K562 (cell line): ENCODE results near the gene NAXE. TPM values are rescaled to one million over a fixed set of nuclear protein-coding genes. Genes with fewer than 3 reads are reported as not detected.

ENCODE experiments used
- ATAC-seq: fragments of 200-7000 bp; cut with Tn5 transposase; 3 replicates; pipeline ENCODE4 v1.9.1; 2020; ENCODE audit warnings: moderate library complexity
- Bru-seq: library from RNA; stranded (reverse); fragments of 400-500 nt; gene quantifications from one replicate; lab custom pipeline; 2021; lab: Mats Ljungman, UMichigan
- BruChase-seq, 2 experiments: library from RNA; stranded (reverse); fragments of 400-500 nt; gene quantifications; one replicate each; lab custom pipeline; 2021; lab: Mats Ljungman, UMichigan
- BruUV-seq: library from RNA; stranded (reverse); fragments of 400-500 nt; replicated peaks from 2 replicates; lab custom pipeline; 2021; lab: Mats Ljungman, UMichigan
- CTCF ChIA-PET: fragments of 300-600 bp; formaldehyde crosslinking; extraction: SDS; loops from one replicate; lab custom pipeline; 2021; ENCODE audit warnings: low intra/inter-chr PET ratio; lab: Yijun Ruan, JAX
- POLR2A ChIA-PET: fragments of 300-600, 350-650 bp; sonication (Branson Sonifier 250); formaldehyde crosslinking; extraction: SDS; loops from one replicate; lab custom pipeline; 2021; ENCODE audit warnings: antibody characterized with exemption, inconsistent platforms; lab: Yijun Ruan, JAX
- DNase-seq, 4 experiments: peaks; one replicate each; pipeline versions ENCODE4 v3.0.0 to v3.0.0-alpha.2; 2011 to 2018; ENCODE audit warnings: low spot score in 3 of 4, mixed read lengths in 3 of 4; ENCODE audit errors: extremely low read depth in 1 of 4
- FAIRE-seq: peaks from 2 replicates; lab custom pipeline; 2011; peaks lifted over from hg19 to GRCh38; lab: Jason Lieb, UNC
- H2AFZ ChIP-seq: 2 replicates; pipeline ENCODE4 v1.6.0; 2011; ENCODE audit warnings: low read depth, low read length, control low read depth, inconsistent platforms
- H3K27ac ChIP-seq: fragments of 200-600 bp; 3 replicates; pipeline ENCODE4 v1.8.0; 2011; ENCODE audit warnings: low read depth, mild to moderate bottlenecking, control low read depth, inconsistent platforms, low read length, moderate library complexity, mixed read lengths; ENCODE audit errors: extremely low read depth
- H3K27me3 ChIP-seq, 2 experiments: fragments of 300-600 bp in 1 of 2; 2 replicates in 1 of 2; 3 replicates in 1 of 2; pipeline versions ENCODE4 v1.6.0 to v1.8.0; 2011; ENCODE audit warnings: inconsistent platforms in 2 of 2, low read length in 2 of 2, mild to moderate bottlenecking in 1 of 2, mixed read lengths in 1 of 2, moderate library complexity in 1 of 2; ENCODE audit not compliant: control insufficient read depth in 2 of 2, insufficient read depth in 2 of 2
- H3K36me3 ChIP-seq: fragments of 300-600 bp; 3 replicates; pipeline ENCODE4 v1.8.0; 2011; ENCODE audit warnings: mild to moderate bottlenecking, low read length, inconsistent platforms; ENCODE audit not compliant: control insufficient read depth, insufficient read depth
- H3K4me1 ChIP-seq, 2 experiments: fragments of 200-600 bp in 1 of 2; replicated peaks in 1 of 2; 2 replicates in 1 of 2; 3 replicates in 1 of 2; pipeline versions ENCODE4 v1.5.1 to v1.8.0; 2011; ENCODE audit warnings: inconsistent platforms in 2 of 2, low read length in 2 of 2, mild to moderate bottlenecking in 1 of 2, mixed read lengths in 1 of 2, moderate library complexity in 1 of 2; ENCODE audit not compliant: control insufficient read depth in 2 of 2, insufficient read depth in 2 of 2
- H3K4me2 ChIP-seq: 2 replicates; pipeline ENCODE4 v1.6.1; 2011; ENCODE audit warnings: low read length, control low read depth, inconsistent platforms, mixed read lengths; ENCODE audit not compliant: insufficient read depth
- H3K4me3 ChIP-seq: fragments of 200-600 bp; sonication (generic), shearing (Covaris generic); 2 replicates; pipeline ENCODE4 v1.5.1; 2016; ENCODE audit warnings: control low read depth, inconsistent platforms
- H3K79me2 ChIP-seq: fragments of 200-600 bp; 3 replicates; pipeline ENCODE4 v1.8.0; 2011; ENCODE audit warnings: low read length, inconsistent platforms; ENCODE audit not compliant: control insufficient read depth, insufficient read depth
- H3K9ac ChIP-seq, 2 experiments: 2 replicates each; pipeline versions ENCODE4 v1.6.0 to v1.6.1; 2011; ENCODE audit warnings: low read depth in 2 of 2, low read length in 2 of 2, control low read depth in 1 of 2, inconsistent platforms in 1 of 2, mild to moderate bottlenecking in 1 of 2, mixed read lengths in 1 of 2; ENCODE audit not compliant: insufficient read depth in 1 of 2
- H3K9me1 ChIP-seq: one replicate; pipeline ENCODE4 v1.6.0; 2011; ENCODE audit warnings: inconsistent platforms, mild to moderate bottlenecking, low read length, moderate library complexity; ENCODE audit not compliant: control insufficient read depth, insufficient read depth
- H3K9me3 ChIP-seq: replicated peaks from 2 replicates; pipeline ENCODE4 v1.5.1; 2011; ENCODE audit warnings: low read depth, low read length, inconsistent platforms; ENCODE audit not compliant: control insufficient read depth, insufficient read depth
- H4K20me1 ChIP-seq: replicated peaks from 2 replicates; pipeline ENCODE4 v1.6.1; 2011; ENCODE audit warnings: low read length, inconsistent platforms, mixed read lengths; ENCODE audit not compliant: control insufficient read depth, insufficient read depth
- BHLHE40 ChIP-seq: IDR thresholded peaks from 2 replicates; pipeline ENCODE4 v1.6.1; 2011; ENCODE audit warnings: low read length, improper control_type of control experiment
- COPS2 ChIP-seq: fragments of 450-650 bp; conservative IDR thresholded peaks from 2 replicates; pipeline ENCODE4 v1.6.1; 2016; ENCODE audit warnings: mild to moderate bottlenecking, moderate library complexity
- HDAC1 ChIP-seq, 2 experiments: fragments of 450-650 bp; IDR thresholded peaks; 2 replicates each; pipeline ENCODE4 v1.6.1; 2016 to 2017; ENCODE audit warnings: inconsistent platforms in 1 of 2, mild to moderate bottlenecking in 1 of 2, moderate library complexity in 1 of 2
- KDM5B ChIP-seq: fragments of 200-600 bp; sonication (generic); IDR thresholded peaks from 2 replicates; pipeline ENCODE4 v1.6.1; 2012; ENCODE audit warnings: low read depth, mild to moderate bottlenecking, moderate library complexity, low read length, control low read depth, inconsistent platforms; ENCODE audit not compliant: insufficient replicate concordance
- KLF1 ChIP-seq: fragments of 450-650 bp; IDR thresholded peaks from 2 replicates; pipeline ENCODE4 v1.6.1; 2016; ENCODE audit warnings: missing genetic modification characterization, missing compliant biosample characterization
- LCOR ChIP-seq: sonication (generic); formaldehyde crosslinking; IDR thresholded peaks from 2 replicates; pipeline ENCODE4 v1.8.0; 2022; ENCODE audit warnings: mild to moderate bottlenecking, missing genetic modification reagents
- MAX ChIP-seq: sonication (generic); formaldehyde crosslinking; IDR thresholded peaks from 2 replicates; pipeline ENCODE4 v1.9.0; 2022; ENCODE audit warnings: mild to moderate bottlenecking, missing genetic modification reagents
- MAZ ChIP-seq, 2 experiments: fragments of 450-650 bp in 1 of 2; sonication (generic) in 1 of 2; formaldehyde crosslinking; IDR thresholded peaks in 1 of 2; conservative IDR thresholded peaks in 1 of 2; 2 replicates each; pipeline versions ENCODE4 v1.4.0 to v1.5.0; 2020; ENCODE audit warnings: mild to moderate bottlenecking in 1 of 2, missing genetic modification reagents in 1 of 2
- MCM5 ChIP-seq: fragments of 450-650 bp; IDR thresholded peaks from 2 replicates; pipeline ENCODE4 v1.6.1; 2016; ENCODE audit warnings: low read depth
- POLR2A ChIP-seq: fragments of 450-650 bp; conservative IDR thresholded peaks from 2 replicates; pipeline ENCODE4 v1.6.1; 2016
- POLR2B ChIP-seq: fragments of 450-650 bp; IDR thresholded peaks from 2 replicates; pipeline ENCODE4 v1.6.1; 2018; ENCODE audit warnings: low read depth; ENCODE audit not compliant: partially characterized antibody
- SMAD2 ChIP-seq: fragments of 150-350 bp; IDR thresholded peaks from 2 replicates; pipeline ENCODE4 v1.6.1; 2014; ENCODE audit warnings: low read depth, mild to moderate bottlenecking, low read length
- TBP ChIP-seq: optimal IDR thresholded peaks from 2 replicates; pipeline ENCODE3; 2011; ENCODE audit warnings: low read depth, low read length, improper control_type of control experiment
- YY1 ChIP-seq, 3 experiments: IDR thresholded peaks; 2 replicates each; pipeline ENCODE4 v1.6.1; 2011; ENCODE audit warnings: low read length in 2 of 3, mild to moderate bottlenecking in 2 of 3, moderate library complexity in 2 of 3, borderline replicate concordance in 1 of 3, control low read depth in 1 of 3, low read depth in 1 of 3; ENCODE audit not compliant: insufficient read depth in 3 of 3, insufficient replicate concordance in 2 of 3, control insufficient read depth in 1 of 3, insufficient read length in 1 of 3; ENCODE audit errors: extremely low read depth in 1 of 3
- ZNF24 ChIP-seq: fragments of 450-650 bp; IDR thresholded peaks from 2 replicates; pipeline ENCODE4 v1.6.1; 2016
- ZNF444 ChIP-seq: fragments of 250-450 bp; sonication (Bioruptor Pico); IDR thresholded peaks from 2 replicates; pipeline ENCODE4 v1.4.0; 2020; ENCODE audit warnings: mild to moderate bottlenecking, moderate library complexity
- WGBS: fragments of 100-300 bp; shearing (Covaris generic); methylation state at CpG from one replicate; pipeline ENCODE4 v1.1.6; 2016; ENCODE audit warnings: low coverage, mixed read lengths; ENCODE audit not compliant: insufficient coverage; ENCODE audit errors: missing lambda C conversion rate; 5-methylcytosine and 5-hydroxymethylcytosine counted together
- in situ Hi-C: fragments of 300-500 bp; cut with MboI; formaldehyde crosslinking; loops from 4 replicates; pipeline ENCODE4 v1.15.0; 2018; ENCODE audit warnings: inconsistent platforms, mixed read lengths
- intact Hi-C: fragments of 100-400 bp; cut with micrococcal nuclease; formaldehyde crosslinking; loops from 2 replicates; pipeline ENCODE4 v1.14.2; 2022
- long read RNA-seq, 3 experiments: library from polyadenylated mRNA in 2 of 3; library from RNA in 1 of 3; unstranded in 2 of 3; stranded (forward) in 1 of 3; transcript quantifications; one replicate each; pipeline ENCODE4 v2.0.0, GENCODE V29; 2019 to 2022
- polyA minus RNA-seq, 3 experiments: library from RNA; depleted of rRNA, polyadenylated mRNA; stranded (reverse); fragments of >200 nt; gene quantifications; 2 replicates each; pipeline ENCODE4 v1.2.3, GENCODE V29; 2011
- polyA plus RNA-seq, 8 experiments: library from polyadenylated mRNA; depleted of rRNA in 4 of 8; stranded (reverse) in 5 of 8; unstranded in 3 of 8; fragments of >200 nt; fragmentation: Nextera tagmentation in 2 of 8; fragmentation: Illumina TruSeq in 1 of 8; extraction: Ambion mirVana in 2 of 8; extraction: Trizol in 1 of 8; gene quantifications; 2 replicates each; pipeline versions ENCODE4 v1.2.1 to v1.2.3, GENCODE V29; 2011 to 2014; ENCODE audit warnings: inconsistent platforms in 1 of 8, missing spikeins in 1 of 8
- total RNA-seq, 7 experiments: library from RNA; depleted of rRNA in 6 of 7; stranded (reverse); fragments of >200 nt in 6 of 7; fragmentation: Illumina TruSeq in 2 of 7; extraction: Trizol in 2 of 7; gene quantifications; 2 replicates each; pipeline versions ENCODE4 v1.2.1 to v1.2.3, GENCODE V29; 2011 to 2021; ENCODE audit warnings: low replicate concordance in 1 of 7

Gene NAXE
- total RNA-seq (2011; cell fraction: chromatin; rRNA removed; ENCODE audit: low replicate concordance) = 43.8 and 126 TPM in 2 replicates
- 112 and 139 TPM in 2 replicates for total RNA-seq (2011; cell fraction: nucleolus; rRNA removed)
- total RNA-seq (2011; cell fraction: nucleoplasm; rRNA removed) = 102 TPM in 2 replicates
- total RNA-seq (2014; rRNA removed) = 122 and 150 TPM in 2 replicates
- total RNA-seq (2014; rRNA removed; fragmentation: Illumina TruSeq; extraction: Trizol) = 76.6 and 99.9 TPM in 2 replicates
- 90.0 and 93.1 TPM in 2 replicates for total RNA-seq (2015; rRNA removed; fragmentation: Illumina TruSeq; extraction: Trizol)
- 112 and 113 TPM in 2 replicates for total RNA-seq (2021)
- 38.4 and 66.9 TPM in 2 replicates for polyA plus RNA-seq (2011; rRNA removed)
- 81.6 and 136 TPM in 2 replicates for polyA plus RNA-seq (2011; cell fraction: cytosol; rRNA removed)
- polyA plus RNA-seq (2011; cell fraction: nucleus; rRNA removed) = 82.3 and 92.2 TPM in 2 replicates
- 106 and 111 TPM in 2 replicates for polyA plus RNA-seq (2012)
- 136 and 137 TPM in 2 replicates for polyA plus RNA-seq (2014; fragmentation: Illumina TruSeq; extraction: Trizol)
- polyA plus RNA-seq (2014; fragmentation: Nextera tagmentation; extraction: Ambion mirVana) = 10 to 100 TPM; 27.3 to 38.2 TPM
- polyA plus RNA-seq (2014; rRNA removed) = 77.2 and 85.8 TPM in 2 replicates
- polyA minus RNA-seq (2011; rRNA and poly(A)+ RNA removed) = 31.2 and 45.6 TPM in 2 replicates
- 23.6 and 34.6 TPM in 2 replicates for polyA minus RNA-seq (2011; cell fraction: cytosol; rRNA and poly(A)+ RNA removed)
- 40.1 and 65.3 TPM in 2 replicates for polyA minus RNA-seq (2011; cell fraction: nucleus; rRNA and poly(A)+ RNA removed)
- Bru-seq, nascent RNA = percentile 93 among the genes with signal in this experiment
- percentile 72 among the genes with signal in this experiment for BruChase-seq, experiment 1, labeled RNA remaining after a 2-hour chase
- percentile 66 among the genes with signal in this experiment for BruChase-seq, experiment 2, labeled RNA remaining after a 6-hour chase
- long read RNA-seq, experiment 1, transcript NAXE-203 (6 exons, 1,125 nt) = major isoform, 174 of 241 reads
- long read RNA-seq, experiment 1, transcript NAXE-205 (2 exons, 529 nt) = minor isoform, 5 of 241 reads
- long read RNA-seq, experiment 1, partial matches to known transcripts = 26 of 241 reads
- long read RNA-seq, experiment 1, other reads (novel, unspliced or antisense) = 32 of 241 reads
- long read RNA-seq, experiment 2, transcript NAXE-203 (6 exons, 1,125 nt) = major isoform, 129 of 169 reads
- long read RNA-seq, experiment 2, partial matches to known transcripts = 6 of 169 reads
- long read RNA-seq, experiment 2, other reads (novel, unspliced or antisense) = 29 of 169 reads
- long read RNA-seq, experiment 3, transcript NAXE-205 (2 exons, 529 nt) = minor isoform, 5 of 157 reads
- long read RNA-seq, experiment 3, transcript NAXE-201 (5 exons, 1,012 nt) = minor isoform, 12 of 157 reads
- long read RNA-seq, experiment 3, transcript NAXE-203 (6 exons, 1,125 nt) = major isoform, 116 of 157 reads
- long read RNA-seq, experiment 3, partial matches to known transcripts = 4 of 157 reads
- long read RNA-seq, experiment 3, other reads (novel, unspliced or antisense) = 20 of 157 reads

GRCh38 chr1:156591432-156592157, at the start of gene NAXE:
NAXE (plus strand) TSS chr1:156591776; CDS start chr1:156591805, 29 bp downstream.
- ChIA-PET POLR2A (interaction anchor here (0.6 to 2.6 kb wide), 15 partner anchors 9 to 336 kb away, joined by 3 to 16 read pairs (median 5); partner anchors contain the start of genes GPATCH4 and TTC24), CTCF (interaction anchor here (0.6 kb wide), 1 partner anchor 140 kb away, joined by 3 read pairs; no protein-coding TSS in a partner anchor)
- DNase-seq (peak; percentile 88 to 93 (median 93)), FAIRE-seq (no peak), ATAC-seq (peak; percentile 94)
- no peaks in the 10 kb centered on the region for H4K20me1 ChIP-seq
- in situ Hi-C loops = no loop called here
- no TSS peak for BruUV-seq
- no peaks in the 10 kb centered on the region for H3K27me3 ChIP-seq
- peaks cover 21% of the 10 kb centered on the region for H3K79me2 ChIP-seq
- peak within 1 kb of the TSS; percentile 88 for H3K4me3 ChIP-seq
- peaks cover 7 to 15% of the 10 kb centered on the region in 2 experiments; a peak in 4 of 5 replicates for H3K4me1 ChIP-seq
- peak within 1 kb of the TSS; percentile 95 for H2AFZ ChIP-seq
- no peaks in the 10 kb centered on the region for H3K9me3 ChIP-seq
- WGBS = 2% methylated on average over 49 of the region's 60 CpGs
- peak within 1 kb of the TSS; percentile 88 to 93 for H3K9ac ChIP-seq
- no peaks in the 10 kb centered on the region for H3K9me1 ChIP-seq
- peaks cover 45% of the 10 kb centered on the region for H3K36me3 ChIP-seq
- peak within 1 kb of the TSS; percentile 92 for H3K27ac ChIP-seq
- intact Hi-C loops = no loop called here
- peak within 1 kb of the TSS; percentile 96 for H3K4me2 ChIP-seq
- TF ChIP-seq LCOR (CRISPR knock-in tag) (peak; percentile 21; the same call in 1 of the 2 replicates), MCM5 (no peak), COPS2 (no peak), YY1 (IDR thresholded peaks at IDR 0.05; ENCODE audit: borderline replicate concordance in 1 of 3, control insufficient read depth in 1 of 3, extremely low read depth in 1 of 3, insufficient read depth in 3 of 3, insufficient read length in 1 of 3, insufficient replicate concordance in 2 of 3, low read depth in 1 of 3, low read length in 2 of 3) (peak in 2 of 3 experiments; percentile 24), HDAC1 (IDR thresholded peaks at IDR 0.05) (peak in 1 of 2 experiments; percentile 54; a peak in 1 of 4 replicates), MAZ (CRISPR knock-in tag; conservative IDR thresholded peaks at IDR 0.05 in 1 of 2, IDR thresholded peaks at IDR 0.05 in 1 of 2) (peak; percentile 41 to 43; a peak in 2 of 4 replicates), ZNF24 (no peak), MAX (peak; percentile 76), BHLHE40 (peak; percentile 60), KLF1 (tag) (0 out of 2 replicates have a peak, but pooled peaks have one; percentile 18), POLR2A (peak; percentile 90), ZNF444 (CRISPR knock-in tag) (no peak), SMAD2 (no peak), TBP (peak; percentile 76), KDM5B (peak; percentile 93), POLR2B (peak; percentile 90)
